Esophagus squamous epithelium (tissue), 4 donors: ENCODE data around the gene VPS37D.
"Not testable (repeated sequence)": the region's sequence is repeated elsewhere in the genome, so short reads cannot be mapped to it uniquely, and the experiment has no call there.

Experiments
- POLR2A ChIP-seq, 4 donors: fragments of 450-650 bp; IDR thresholded peaks; one replicate each; pipeline ENCODE4 v1.6.1; 2017; ENCODE audit warnings: antibody characterized with exemption in 4 of 4, mild to moderate bottlenecking in 4 of 4, moderate library complexity in 3 of 4
- TF ChIP-seq, protein P1 (sequence below), 6 experiments: fragments of 450-650 bp in 4 of 6; fragments of 200-600 bp in 2 of 6; sonication (generic) in 2 of 6; IDR thresholded peaks; one replicate each; pipeline ENCODE4 v1.5.1; 2016 to 2019; ENCODE audit warnings: antibody characterized with exemption in 6 of 6, mild to moderate bottlenecking in 4 of 6, moderate library complexity in 4 of 6

- TF ChIP-seq, protein P1, sequence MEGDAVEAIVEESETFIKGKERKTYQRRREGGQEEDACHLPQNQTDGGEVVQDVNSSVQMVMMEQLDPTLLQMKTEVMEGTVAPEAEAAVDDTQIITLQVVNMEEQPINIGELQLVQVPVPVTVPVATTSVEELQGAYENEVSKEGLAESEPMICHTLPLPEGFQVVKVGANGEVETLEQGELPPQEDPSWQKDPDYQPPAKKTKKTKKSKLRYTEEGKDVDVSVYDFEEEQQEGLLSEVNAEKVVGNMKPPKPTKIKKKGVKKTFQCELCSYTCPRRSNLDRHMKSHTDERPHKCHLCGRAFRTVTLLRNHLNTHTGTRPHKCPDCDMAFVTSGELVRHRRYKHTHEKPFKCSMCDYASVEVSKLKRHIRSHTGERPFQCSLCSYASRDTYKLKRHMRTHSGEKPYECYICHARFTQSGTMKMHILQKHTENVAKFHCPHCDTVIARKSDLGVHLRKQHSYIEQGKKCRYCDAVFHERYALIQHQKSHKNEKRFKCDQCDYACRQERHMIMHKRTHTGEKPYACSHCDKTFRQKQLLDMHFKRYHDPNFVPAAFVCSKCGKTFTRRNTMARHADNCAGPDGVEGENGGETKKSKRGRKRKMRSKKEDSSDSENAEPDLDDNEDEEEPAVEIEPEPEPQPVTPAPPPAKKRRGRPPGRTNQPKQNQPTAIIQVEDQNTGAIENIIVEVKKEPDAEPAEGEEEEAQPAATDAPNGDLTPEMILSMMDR (IDR thresholded peaks at IDR 0.05), result not testable (repeated sequence)
- not testable (repeated sequence) for TF ChIP-seq POLR2A (IDR thresholded peaks at IDR 0.05)
Observed at GRCh38 chr7:73660594-73660993, 7.0 kb upstream of the VPS37D start.
